CD4-positive, alpha-beta T cell treated with Interleukin-2 at 100 ng/mL for 4 hours (primary cell): ENCODE measurements around the gene FGD2.
"Not testable (repeated sequence)": the region's sequence is repeated elsewhere in the genome, so short reads cannot be mapped to it uniquely, and the experiment has no call there.

Experiments used
- DNase-seq: peaks from one replicate; pipeline ENCODE4 v3.0.0-alpha.2; 2020; ENCODE audit warnings: low spot score

The FGD2 gene

GRCh38 chr6:37058984-37059343, 53.5 kb downstream of the FGD2 start:
- DNase-seq = not testable (repeated sequence)

- peak; percentile 29 for DNase-seq
These were observed 54.1 kb downstream of the FGD2 start for GRCh38 chr6:37059344-37060194.

DNA sequence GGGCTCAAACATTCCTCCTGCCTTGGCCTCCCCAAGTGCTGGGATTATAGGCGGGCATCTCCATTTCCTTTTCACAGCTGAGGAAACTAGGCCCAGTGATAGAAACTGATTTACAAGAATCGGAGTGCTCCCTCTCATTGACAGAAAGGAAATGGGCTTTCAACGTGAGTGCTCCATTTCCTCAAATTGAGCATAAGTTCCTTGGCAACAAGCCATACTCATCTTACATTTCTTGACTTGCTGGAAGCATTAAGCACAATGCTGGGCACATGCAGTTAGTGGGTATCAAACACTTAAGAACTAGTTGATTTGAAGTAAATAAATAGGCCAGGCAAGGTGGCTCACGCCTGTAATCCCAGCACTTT, 54.7 kb downstream of the FGD2 start:
- DNase-seq = no peak

DNA sequence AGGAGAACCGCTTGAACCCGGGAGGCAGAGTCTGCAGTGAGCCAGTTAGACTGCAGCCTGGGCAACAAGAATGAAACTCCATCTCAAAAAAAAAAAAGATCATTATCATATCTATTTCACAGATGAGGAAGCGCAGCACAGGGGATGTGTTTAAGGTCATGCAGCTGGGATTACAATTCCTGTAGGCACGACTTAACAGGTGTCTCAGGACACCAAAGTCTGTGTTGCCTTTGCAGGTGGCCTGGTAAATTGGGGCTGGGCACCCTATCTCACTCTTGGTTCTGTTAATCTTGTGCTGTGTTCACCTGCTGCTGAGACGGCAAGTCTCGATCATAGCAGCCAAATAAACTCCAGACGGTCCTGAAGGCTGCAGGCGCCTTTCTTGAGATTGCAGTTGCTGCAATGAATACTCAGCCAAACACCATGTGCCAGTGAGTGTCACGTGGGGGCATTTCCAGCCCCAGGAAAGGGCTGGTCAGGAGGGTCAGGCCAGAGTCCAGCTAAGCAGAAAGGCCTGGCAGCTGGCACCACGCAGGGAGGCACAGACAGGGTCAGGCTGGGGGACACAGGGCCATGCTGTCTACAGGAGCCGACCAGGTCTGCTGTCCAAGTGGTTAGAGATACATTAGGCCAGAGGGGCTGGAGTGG, 55.8 kb downstream of the FGD2 start:
- DNase-seq = no peak

- DNase-seq = no peak
These were observed 57.0 kb downstream of the FGD2 start for GRCh38 chr6:37062424-37062823.

GRCh38 chr6:37068356-37069270, 63.2 kb downstream of the FGD2 start:
- no peak for DNase-seq

DNA sequence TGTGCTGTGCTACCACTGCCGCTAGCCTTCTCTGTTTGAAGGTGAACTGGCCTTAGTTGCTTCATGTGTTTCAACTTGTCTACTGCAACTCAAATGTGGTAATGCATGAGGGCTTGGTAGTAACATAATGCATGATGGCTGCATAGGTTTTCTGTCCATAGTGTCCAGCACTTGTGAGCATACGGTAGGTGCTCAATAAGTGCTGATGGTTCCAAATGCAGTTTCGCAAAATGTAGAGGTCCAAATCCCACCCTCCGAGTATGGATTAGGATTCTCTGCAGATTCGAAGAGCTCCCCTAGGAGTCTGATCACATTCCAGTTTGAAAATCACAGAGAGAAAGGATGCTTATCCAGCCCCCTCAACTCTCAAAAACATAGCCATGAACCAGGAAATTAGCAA, 64.2 kb downstream of the FGD2 start:
- no peak for DNase-seq

DNA sequence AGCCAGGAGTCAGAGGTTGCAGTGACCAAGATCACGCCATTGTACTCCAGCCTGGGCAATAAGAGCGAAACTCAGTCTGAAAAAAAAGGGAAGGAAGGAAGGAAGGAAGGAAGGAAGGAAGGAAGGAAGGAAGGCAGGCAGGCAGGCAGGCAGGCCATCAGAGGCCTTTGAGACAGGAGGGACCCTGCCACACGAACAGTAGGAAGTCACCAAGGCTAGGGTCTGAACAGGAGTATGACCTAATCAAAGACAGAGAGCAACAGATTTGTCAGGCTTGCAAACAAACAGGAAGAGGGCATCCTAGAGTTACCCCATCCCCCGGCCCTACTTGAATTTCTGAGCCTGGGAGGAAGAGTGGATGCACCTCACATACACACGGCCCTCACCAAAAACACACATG, 67.1 kb downstream of the FGD2 start:
- no peak for DNase-seq

DNA sequence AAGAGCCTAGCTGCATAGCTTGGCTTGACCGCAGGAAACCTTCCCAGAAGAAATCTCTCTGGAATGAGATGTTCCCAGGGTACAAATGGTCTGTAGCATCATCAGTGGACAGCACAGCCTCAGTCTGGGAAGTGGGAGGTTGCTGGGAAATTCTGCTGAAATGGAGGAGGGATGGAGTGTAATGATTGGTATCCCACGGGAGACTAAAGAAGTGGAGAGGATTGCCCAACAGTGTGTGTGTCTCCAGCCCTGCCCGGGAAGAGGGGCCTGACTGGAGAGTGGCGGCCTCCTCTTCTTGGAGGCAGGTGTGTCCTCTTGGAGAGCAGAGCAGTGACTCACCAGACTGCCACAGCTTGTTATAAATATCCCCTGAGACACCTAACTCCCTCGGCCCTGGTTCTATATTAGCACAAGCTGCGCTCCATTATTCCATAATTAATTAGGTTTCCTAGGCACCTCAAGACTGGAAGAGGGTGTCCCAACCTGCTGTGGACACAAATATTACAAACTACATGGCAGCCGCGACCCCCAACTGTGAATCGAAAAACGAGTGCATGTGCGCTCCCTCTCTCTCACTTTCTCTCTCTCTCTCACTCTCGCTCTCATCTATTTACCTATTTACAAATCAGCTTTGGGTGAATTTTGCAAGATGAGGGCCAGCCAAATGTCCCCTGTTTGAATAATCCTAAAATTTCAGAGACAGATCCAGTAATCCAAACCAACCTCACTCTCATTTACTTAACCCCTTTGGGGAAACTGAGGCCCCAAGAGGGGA, 68.8 kb downstream of the FGD2 start:
- no peak for DNase-seq

DNA sequence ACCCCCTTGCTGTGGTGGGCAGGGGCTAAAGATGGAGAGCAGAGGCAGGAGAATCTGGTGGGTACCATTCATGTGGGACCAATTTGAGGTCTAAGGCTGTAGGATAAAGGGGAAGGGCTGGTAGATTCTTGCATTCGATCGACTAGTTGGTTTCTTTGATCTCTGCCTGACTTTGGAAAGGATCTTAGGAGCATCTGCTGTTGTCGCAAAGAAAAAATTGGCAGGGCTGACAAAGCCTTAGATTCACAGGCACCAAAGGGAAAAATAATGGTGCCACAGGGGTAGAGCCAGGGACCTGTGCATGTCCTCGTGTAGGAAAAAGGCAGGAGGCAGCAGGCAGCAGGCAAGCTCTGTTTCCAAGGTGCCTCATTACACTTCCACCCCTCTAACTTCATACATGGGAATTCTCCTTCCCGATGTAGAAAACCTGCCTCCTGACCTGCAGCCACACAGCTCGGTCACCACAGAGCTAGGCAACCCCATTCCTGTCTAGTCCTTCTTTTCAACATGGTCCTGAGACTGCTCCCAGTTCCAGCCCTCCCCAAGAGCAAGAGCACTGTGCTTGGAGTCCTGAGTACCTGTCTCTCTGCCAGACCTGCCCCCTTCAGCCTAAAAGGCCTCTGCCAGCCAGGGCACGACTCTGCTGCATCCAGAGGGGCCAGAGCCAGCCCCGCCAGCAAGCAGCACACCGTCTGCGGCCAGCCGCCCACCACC, 71.9 kb downstream of the FGD2 start:
- no peak for DNase-seq

DNA sequence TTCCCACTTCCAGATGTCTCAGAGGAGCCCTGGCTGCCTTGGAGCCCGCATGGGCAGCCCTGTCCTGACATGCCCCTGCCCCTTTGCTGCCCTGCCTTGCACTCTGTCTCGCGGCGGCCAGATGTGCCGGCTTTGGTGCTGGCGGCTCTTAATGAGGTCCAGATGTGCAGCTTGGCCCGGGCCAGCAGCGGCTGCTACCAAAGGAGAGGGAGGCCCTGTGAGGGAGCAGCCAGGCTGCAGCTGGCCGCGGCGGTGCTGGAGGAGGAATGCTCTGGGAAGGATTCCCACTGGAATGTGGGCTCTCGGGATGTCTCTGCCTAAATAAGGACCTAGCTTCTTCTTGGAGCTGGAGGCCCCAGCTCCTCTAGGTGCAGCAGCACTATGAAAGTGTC, 72.4 kb downstream of the FGD2 start:
- no peak for DNase-seq
